Measurements from ENCODE around the gene SCNN1B. TPM values are rescaled to one million over a fixed set of nuclear protein-coding genes. Genes with fewer than 3 reads are reported as not detected.

The SCNN1B gene
- total and polyA plus RNA-seq, 2 of the 13 experiments (the other 11 are each of a cell fraction or from before 2014, with no cell fraction given): not detected

DNA sequence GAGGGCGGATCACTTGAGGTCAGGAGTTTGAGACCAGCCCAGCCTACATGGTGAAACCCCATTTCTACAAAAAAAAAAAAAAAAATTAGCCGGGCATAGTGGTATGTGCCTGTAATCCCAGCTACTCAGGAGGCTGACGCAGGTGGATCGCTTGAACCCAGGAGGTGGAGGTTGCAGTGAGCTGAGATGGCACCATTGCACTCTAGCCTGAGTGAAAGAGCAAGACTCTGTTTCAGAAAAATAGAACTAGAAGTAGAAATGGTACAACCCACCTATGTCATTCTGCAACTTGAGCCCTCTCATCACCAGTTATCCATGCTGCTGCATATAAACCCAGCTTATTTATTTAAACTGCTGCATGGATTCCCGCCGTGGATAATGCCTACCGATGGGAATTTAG is 1.6 kb downstream of the SCNN1B start:
- Histone ChIP-seq H3K4me2 (ENCODE audit: low read depth, low read length) (no peak overlapping the region), H3K9ac (ENCODE audit: insufficient read depth, low read depth, low read length) (no peak overlapping the region), H3K27ac (ENCODE audit: extremely low read length, insufficient read depth, low read length) (no peak overlapping the region), H3K79me2 (ENCODE audit: insufficient read depth, low read length) (no peaks in the 10 kb centered on the region), H3K4me1 (ENCODE audit: insufficient read depth, low read length) (no peaks in the 10 kb centered on the region), H3K36me3 (replicated peaks in 1 of 2; ENCODE audit: control insufficient read depth in 1 of 2, insufficient read depth in 2 of 2, low read length in 2 of 2) (no peaks in the 10 kb centered on the region), H3K4me3 (replicated peaks in 1 of 3; ENCODE audit: insufficient read depth in 1 of 3, low read depth in 2 of 3, low read length in 3 of 3) (no peak overlapping the region), H4K20me1 (ENCODE audit: insufficient read depth, low read length) (no peaks in the 10 kb centered on the region), H3K9me3 (ENCODE audit: low read length) (no peaks in the 10 kb centered on the region), H3K27me3 (ENCODE audit: control insufficient read depth in 1 of 2, insufficient read depth in 2 of 2, low read length in 2 of 2) (peaks cover 13 to 34% of the 10 kb centered on the region in 2 experiments; a peak in 4 of 5 replicates), H2AFZ (ENCODE audit: low read length) (no peak overlapping the region)
- ChIA-PET POLR2A (no interaction called here), CTCF (ENCODE audit: low intra/inter-chr PET ratio, low total read pairs) (no interaction called here)
- in situ Hi-C loops (cut with HindIII; ENCODE audit: extremely low pct_ligation_motif_present, low pct_unique_long_range_greater_than_20kb): no loop called here
- no peak for ATAC-seq
- no peak for FAIRE-seq
- WGBS (ENCODE audit: low lambda C conversion rate): 14% methylated on average over 7 of the region's 7 CpGs
- intact Hi-C loops (cut with micrococcal nuclease; ENCODE audit: unreplicated experiment): no loop called here
- no peak for DNase-seq (ENCODE audit: low spot score)
- no TSS peak for BruUV-seq (replicated peaks)
- TF ChIP-seq, protein P1, sequence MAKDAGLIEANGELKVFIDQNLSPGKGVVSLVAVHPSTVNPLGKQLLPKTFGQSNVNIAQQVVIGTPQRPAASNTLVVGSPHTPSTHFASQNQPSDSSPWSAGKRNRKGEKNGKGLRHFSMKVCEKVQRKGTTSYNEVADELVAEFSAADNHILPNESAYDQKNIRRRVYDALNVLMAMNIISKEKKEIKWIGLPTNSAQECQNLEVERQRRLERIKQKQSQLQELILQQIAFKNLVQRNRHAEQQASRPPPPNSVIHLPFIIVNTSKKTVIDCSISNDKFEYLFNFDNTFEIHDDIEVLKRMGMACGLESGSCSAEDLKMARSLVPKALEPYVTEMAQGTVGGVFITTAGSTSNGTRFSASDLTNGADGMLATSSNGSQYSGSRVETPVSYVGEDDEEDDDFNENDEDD (CRISPR knock-in tag; IDR thresholded peaks at IDR 0.05; ENCODE audit: borderline replicate concordance): no peak
- TF ChIP-seq GZF1 (CRISPR knock-in tag; IDR thresholded peaks at IDR 0.05) (no peak), MYPOP (CRISPR knock-in tag; IDR thresholded peaks at IDR 0.05) (no peak), ZBTB40 (IDR thresholded peaks at IDR 0.05) (no peak), ZBTB40 (CRISPR knock-in tag; IDR thresholded peaks at IDR 0.05) (no peak), GPN1 (CRISPR knock-in tag; IDR thresholded peaks at IDR 0.05; ENCODE audit: borderline replicate concordance) (no peak), ZNF547 (CRISPR knock-in tag; IDR thresholded peaks at IDR 0.05) (no peak), ATF7-NPFF (CRISPR knock-in tag; IDR thresholded peaks at IDR 0.05; ENCODE audit: low read depth) (no peak), KDM6A (CRISPR knock-in tag; IDR thresholded peaks at IDR 0.05; ENCODE audit: low read depth) (no peak), PCBP2 (optimal IDR thresholded peaks at IDR 0.05; ENCODE audit: low read depth, low read length, poor library complexity, severe bottlenecking) (no peak), MTF2 (CRISPR knock-in tag; IDR thresholded peaks at IDR 0.05; ENCODE audit: borderline replicate concordance) (no peak), DMAP1 (CRISPR knock-in tag; IDR thresholded peaks at IDR 0.05) (no peak)
- TF ChIP-seq, protein P2, sequence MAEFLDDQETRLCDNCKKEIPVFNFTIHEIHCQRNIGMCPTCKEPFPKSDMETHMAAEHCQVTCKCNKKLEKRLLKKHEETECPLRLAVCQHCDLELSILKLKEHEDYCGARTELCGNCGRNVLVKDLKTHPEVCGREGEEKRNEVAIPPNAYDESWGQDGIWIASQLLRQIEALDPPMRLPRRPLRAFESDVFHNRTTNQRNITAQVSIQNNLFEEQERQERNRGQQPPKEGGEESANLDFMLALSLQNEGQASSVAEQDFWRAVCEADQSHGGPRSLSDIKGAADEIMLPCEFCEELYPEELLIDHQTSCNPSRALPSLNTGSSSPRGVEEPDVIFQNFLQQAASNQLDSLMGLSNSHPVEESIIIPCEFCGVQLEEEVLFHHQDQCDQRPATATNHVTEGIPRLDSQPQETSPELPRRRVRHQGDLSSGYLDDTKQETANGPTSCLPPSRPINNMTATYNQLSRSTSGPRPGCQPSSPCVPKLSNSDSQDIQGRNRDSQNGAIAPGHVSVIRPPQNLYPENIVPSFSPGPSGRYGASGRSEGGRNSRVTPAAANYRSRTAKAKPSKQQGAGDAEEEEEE (CRISPR knock-in tag; IDR thresholded peaks at IDR 0.05; ENCODE audit: borderline replicate concordance): no peak

Data from HepG2 (cell line).